Measurements from ENCODE around the gene GRAMD2B.

The GRAMD2B gene

GRCh38 chr5:126538579-126538978 is 115.4 kb downstream of the GRAMD2B start:
- no peak overlapping the region for H3K27ac Mint-ChIP-seq
- H3K36me3 Mint-ChIP-seq, result no peaks in the 10 kb centered on the region
- no peaks in the 10 kb centered on the region for H3K9me3 Mint-ChIP-seq
- H3K27me3 Mint-ChIP-seq, result no peaks in the 10 kb centered on the region
- no peaks in the 10 kb centered on the region for H3K4me1 Mint-ChIP-seq
- no peak overlapping the region for H3K4me3 Mint-ChIP-seq

DNA sequence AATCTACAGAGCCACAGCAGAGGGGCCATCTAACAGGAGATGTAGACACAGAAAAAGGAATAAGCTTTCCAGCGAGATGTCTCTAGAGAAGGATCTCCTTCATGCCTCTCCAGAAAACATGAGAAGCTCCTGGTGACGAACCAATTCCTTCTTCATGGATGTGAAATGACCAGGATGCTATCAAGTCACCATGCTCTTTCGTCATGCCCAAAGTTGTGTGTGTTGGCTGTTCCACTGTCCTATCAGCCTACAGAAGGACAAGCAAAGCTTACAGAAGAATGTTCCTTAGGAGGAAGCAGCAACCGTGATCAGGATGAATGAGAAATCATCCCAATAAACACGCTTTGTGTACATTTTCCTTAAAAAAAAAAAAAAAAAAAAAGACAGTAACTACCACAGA is 117.4 kb downstream of the GRAMD2B start:
- no peak overlapping the region for H3K27ac Mint-ChIP-seq
- no peaks in the 10 kb centered on the region for H3K36me3 Mint-ChIP-seq

GRCh38 chr5:126542441-126542840 is 119.2 kb downstream of the GRAMD2B start:
- Mint-ChIP-seq H3K4me3 (no peak overlapping the region), H3K9me3 (no peaks in the 10 kb centered on the region), H3K4me1 (no peaks in the 10 kb centered on the region), H3K27ac (no peak overlapping the region), H3K36me3 (no peaks in the 10 kb centered on the region), H3K27me3 (no peaks in the 10 kb centered on the region)

More for the DNA sequence above, 117.4 kb downstream of the GRAMD2B start:
- H3K4me3 Mint-ChIP-seq, result no peak overlapping the region
- H3K9me3 Mint-ChIP-seq, result no peaks in the 10 kb centered on the region
- no peaks in the 10 kb centered on the region for H3K4me1 Mint-ChIP-seq
- no peaks in the 10 kb centered on the region for H3K27me3 Mint-ChIP-seq

- H3K27me3 Mint-ChIP-seq, result no peaks in the 10 kb centered on the region
- no peaks in the 10 kb centered on the region for H3K9me3 Mint-ChIP-seq
- no peak overlapping the region for H3K27ac Mint-ChIP-seq
- no peaks in the 10 kb centered on the region for H3K36me3 Mint-ChIP-seq
- no peak overlapping the region for H3K4me3 Mint-ChIP-seq
- H3K4me1 Mint-ChIP-seq, result no peaks in the 10 kb centered on the region
Observed at GRCh38 chr5:126543009-126543408, 119.8 kb downstream of the GRAMD2B start.

GRCh38 chr5:126543660-126544059 is 120.5 kb downstream of the GRAMD2B start:
- no peaks in the 10 kb centered on the region for H3K27me3 Mint-ChIP-seq
- no peaks in the 10 kb centered on the region for H3K9me3 Mint-ChIP-seq
- H3K27ac Mint-ChIP-seq, result no peak overlapping the region
- no peak overlapping the region for H3K4me3 Mint-ChIP-seq
- H3K36me3 Mint-ChIP-seq, result no peaks in the 10 kb centered on the region
- H3K4me1 Mint-ChIP-seq, result no peaks in the 10 kb centered on the region

All from activated naive CD4-positive, alpha-beta T cell treated with anti-CD3 and anti-CD28 coated beads, Interleukin-2, amount 50 U/mL, for 24 hours (primary cell).